Caco-2 (cell line): ENCODE measurements around the gene PROSER3. TPM values are rescaled to one million over a fixed set of nuclear protein-coding genes. Genes with fewer than 3 reads are reported as not detected.

Experiments
- BruUV-seq: library from RNA; stranded (reverse); fragments of 400-500 nt; replicated peaks from 2 replicates; lab custom pipeline; 2021; lab: Mats Ljungman, UMichigan
- CTCF ChIA-PET: fragments of 300-600 bp; sonication (Branson Sonifier 250); formaldehyde crosslinking; loops from one replicate; lab custom pipeline; 2022; ENCODE audit warnings: antibody characterized with exemption; lab: Charles Lee
- POLR2A ChIA-PET: fragments of 300-600 bp; sonication (Branson Sonifier 250); formaldehyde crosslinking; loops from one replicate; lab custom pipeline; 2022; ENCODE audit warnings: antibody characterized with exemption; lab: Charles Lee
- DNase-seq, 2 experiments: peaks; one replicate each; pipeline versions ENCODE4 v3.0.0 to v3.0.0-alpha.2; 2020 to 2022
- H3K27me3 ChIP-seq: replicated peaks from 2 replicates; pipeline ENCODE4 v1.6.0; 2011; ENCODE audit warnings: low read length; ENCODE audit not compliant: control insufficient read depth, insufficient read depth
- H3K36me3 ChIP-seq: 2 replicates; pipeline ENCODE4 v1.5.1; 2011; ENCODE audit warnings: low read length; ENCODE audit not compliant: control insufficient read depth, insufficient read depth
- H3K4me1 ChIP-seq: fragments of 250-450 bp; sonication (Bioruptor Pico); 2 replicates; pipeline ENCODE4 v1.5.1; 2020; ENCODE audit warnings: mild to moderate bottlenecking
- H3K4me3 ChIP-seq: 2 replicates; pipeline ENCODE4 v1.5.1; 2011; ENCODE audit warnings: low read depth, mild to moderate bottlenecking, control low read depth, low read length
- H3K9me3 ChIP-seq: fragments of 250-450 bp; sonication (Bioruptor Pico); 2 replicates; pipeline ENCODE4 v1.5.1; 2020; ENCODE audit warnings: mild to moderate bottlenecking, moderate library complexity
- H3K27ac Mint-ChIP-seq: one replicate; pipeline ENCODE4 v1.8.0; 2022; ENCODE audit warnings: mixed read lengths; ENCODE audit not compliant: unreplicated experiment
- H3K27me3 Mint-ChIP-seq: one replicate; pipeline ENCODE4 v1.8.0; 2022; ENCODE audit warnings: mixed read lengths; ENCODE audit not compliant: insufficient read depth, unreplicated experiment
- H3K36me3 Mint-ChIP-seq: one replicate; pipeline ENCODE4 v1.8.0; 2022; ENCODE audit warnings: mild to moderate bottlenecking, mixed read lengths; ENCODE audit not compliant: insufficient read depth, unreplicated experiment
- H3K4me1 Mint-ChIP-seq: one replicate; pipeline ENCODE4 v1.8.0; 2022; ENCODE audit warnings: low read depth, mixed read lengths; ENCODE audit not compliant: unreplicated experiment
- H3K4me3 Mint-ChIP-seq: one replicate; pipeline ENCODE4 v1.8.0; 2022; ENCODE audit warnings: mild to moderate bottlenecking, moderate library complexity, mixed read lengths; ENCODE audit not compliant: unreplicated experiment
- H3K9me3 Mint-ChIP-seq: one replicate; pipeline ENCODE4 v1.8.0; 2022; ENCODE audit warnings: mixed read lengths; ENCODE audit not compliant: unreplicated experiment
- CTCF ChIP-seq, 2 experiments: fragments of 200-600 bp in 1 of 2; IDR thresholded peaks; 1 replicate in 1 of 2; 2 replicates in 1 of 2; pipeline versions ENCODE4 v1.5.1 to v1.8.0; 2011 to 2022; ENCODE audit warnings: antibody characterized with exemption in 1 of 2, control low read depth in 1 of 2, inconsistent platforms in 1 of 2, low read depth in 1 of 2, low read length in 1 of 2, mild to moderate bottlenecking in 1 of 2, moderate library complexity in 1 of 2; ENCODE audit not compliant: insufficient read depth in 1 of 2, severe bottlenecking in 1 of 2, unreplicated experiment in 1 of 2
- intact Hi-C: fragments of 100-400 bp; cut with micrococcal nuclease; formaldehyde crosslinking; loops from one replicate; pipeline ENCODE4 v1.10.0; 2022; ENCODE audit not compliant: unreplicated experiment
- total RNA-seq: library from RNA; stranded (reverse); gene quantifications from 2 replicates; pipeline ENCODE4 v1.2.3, GENCODE V29; 2022

PROSER3 gene
- total RNA-seq, 1 experiment from 2014 or later = 34.6 TPM

DNA sequence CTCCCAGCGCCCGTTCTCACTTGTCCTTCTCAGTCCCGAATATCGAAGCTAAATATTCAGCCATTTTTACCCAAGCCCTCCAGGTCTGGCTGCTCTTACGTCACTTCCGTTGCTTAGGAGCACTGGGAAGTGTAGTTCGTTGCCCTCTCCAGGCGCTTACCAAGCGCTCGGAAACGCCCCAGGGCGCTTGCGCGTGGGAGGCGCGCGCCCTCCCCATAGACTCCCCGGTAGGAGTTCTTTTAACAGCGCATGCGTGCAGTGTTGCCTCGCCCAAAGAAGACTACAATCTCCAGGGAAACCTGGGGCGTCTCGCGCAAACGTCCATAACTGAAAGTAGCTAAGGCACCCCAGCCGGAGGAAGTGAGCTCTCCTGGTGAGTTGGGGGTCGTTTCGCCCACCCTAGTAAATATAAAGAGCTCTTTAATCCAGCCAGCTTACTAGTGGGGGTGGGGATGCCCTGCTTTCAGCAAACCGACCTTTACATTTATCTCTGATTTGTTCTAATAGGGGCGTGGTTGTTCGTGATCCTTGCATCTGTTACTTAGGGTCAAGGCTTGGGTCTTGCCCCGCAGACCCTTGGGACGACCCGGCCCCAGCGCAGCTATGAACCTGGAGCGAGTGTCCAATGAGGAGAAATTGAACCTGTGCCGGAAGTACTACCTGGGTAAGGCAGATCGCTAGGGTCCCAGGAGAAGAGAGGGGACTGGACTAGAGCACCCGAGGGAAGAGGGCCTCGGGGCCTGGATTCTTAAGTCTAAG is 12.5 kb upstream of the PROSER3 start, which contains the start of the genes PSENEN and U2AF1L4:
Gene PSENEN, plus strand, starts transcription at position 324 of the 759 bp plus-strand sequence. Its CDS starts 280 bp downstream, at position 604.
Gene U2AF1L4, minus strand, starts transcription at position 91 of the 759 bp plus-strand sequence. Its CDS starts 27 bp downstream, at position 64.
- ChIA-PET CTCF (interaction anchor here (0.7 to 1.9 kb wide), 6 partner anchors 9 to 235 kb away, joined by 4 to 12 read pairs (median 6); no protein-coding TSS in a partner anchor), POLR2A (interaction anchor here (0.5 to 1.0 kb wide), 7 partner anchors 9 to 269 kb away, joined by 3 to 19 read pairs (median 3); partner anchors contain the start of gene ALKBH6)
- Histone ChIP-seq H3K27me3 (no peaks in the 10 kb centered on the region), H3K36me3 (no peaks in the 10 kb centered on the region), H3K4me3 (peak within 1 kb of the TSS; percentile 81), H3K4me1 (peaks cover 7% of the 10 kb centered on the region), H3K9me3 (no peaks in the 10 kb centered on the region)
- peak; percentile 98 for DNase-seq
- no peaks in the 10 kb centered on the region for H3K27me3 Mint-ChIP-seq
- TF ChIP-seq CTCF (IDR thresholded peaks at IDR 0.05; ENCODE audit: insufficient read depth in 1 of 2, low read depth in 1 of 2, low read length in 1 of 2, severe bottlenecking in 1 of 2, unreplicated experiment in 1 of 2) = no peak
- H3K9me3 Mint-ChIP-seq = no peaks in the 10 kb centered on the region
- TSS peak; percentile 64 for BruUV-seq
- peaks cover 28% of the 10 kb centered on the region for H3K4me1 Mint-ChIP-seq
- H3K36me3 Mint-ChIP-seq = peaks cover 61% of the 10 kb centered on the region
- intact Hi-C loops = loop anchor here (1.0 to 2.0 kb wide), 2 partner anchors 75 to 186 kb away; no protein-coding TSS in a partner anchor
- peak within 1 kb of the TSS; percentile 93 for H3K4me3 Mint-ChIP-seq
- peak within 1 kb of the TSS; percentile 98 for H3K27ac Mint-ChIP-seq

- Mint-ChIP-seq H3K4me1 (peaks cover 23% of the 10 kb centered on the region), H3K27me3 (no peaks in the 10 kb centered on the region), H3K9me3 (no peaks in the 10 kb centered on the region), H3K36me3 (peaks cover 55% of the 10 kb centered on the region), H3K27ac (peak overlapping the region; percentile 98), H3K4me3 (peak overlapping the region; percentile 93)
- DNase-seq = no peak
- intact Hi-C loops = no loop called here
- TF ChIP-seq CTCF (IDR thresholded peaks at IDR 0.05; ENCODE audit: insufficient read depth in 1 of 2, low read depth in 1 of 2, low read length in 1 of 2, severe bottlenecking in 1 of 2, unreplicated experiment in 1 of 2) = no peak
- H3K4me1 ChIP-seq = peaks cover 7% of the 10 kb centered on the region
- no TSS peak for BruUV-seq
- no peaks in the 10 kb centered on the region for H3K27me3 ChIP-seq
- ChIA-PET CTCF (interaction anchor here (1.4 to 1.9 kb wide), 4 partner anchors 9 to 185 kb away, joined by 6 to 12 read pairs (median 8); no protein-coding TSS in a partner anchor), POLR2A (interaction anchor here (0.7 to 1.0 kb wide), 3 partner anchors 11 to 268 kb away, joined by 3 to 14 read pairs (median 3); partner anchors contain the start of gene ALKBH6)
- no peaks in the 10 kb centered on the region for H3K36me3 ChIP-seq
- peak overlapping the region; percentile 48 for H3K4me3 ChIP-seq
- H3K9me3 ChIP-seq = no peaks in the 10 kb centered on the region
These were observed 11.9 kb upstream of the PROSER3 start for GRCh38 chr19:35746087-35746462.

- Mint-ChIP-seq H3K27me3 (no peaks in the 10 kb centered on the region), H3K4me3 (peak overlapping the region; percentile 93), H3K27ac (peak overlapping the region; percentile 98), H3K36me3 (peaks cover 54% of the 10 kb centered on the region), H3K4me1 (peaks cover 23% of the 10 kb centered on the region), H3K9me3 (no peaks in the 10 kb centered on the region)
- CTCF ChIA-PET = interaction anchor here (0.7 to 1.6 kb wide), 3 partner anchors 10 to 476 kb away, joined by 6 to 12 read pairs (median 6); no protein-coding TSS in a partner anchor
- intact Hi-C loops = no loop called here
- no peaks in the 10 kb centered on the region for H3K36me3 ChIP-seq
- TF ChIP-seq CTCF (IDR thresholded peaks at IDR 0.05; ENCODE audit: insufficient read depth in 1 of 2, low read depth in 1 of 2, low read length in 1 of 2, severe bottlenecking in 1 of 2, unreplicated experiment in 1 of 2) = no peak
- no peak for DNase-seq
- no TSS peak for BruUV-seq
- POLR2A ChIA-PET = no interaction called here
- H3K9me3 ChIP-seq = no peaks in the 10 kb centered on the region
- H3K27me3 ChIP-seq = no peaks in the 10 kb centered on the region
- H3K4me3 ChIP-seq = no peak overlapping the region; the same call in 1 of the 2 replicates
- H3K4me1 ChIP-seq = peaks cover 7% of the 10 kb centered on the region
These were observed 11.4 kb upstream of the PROSER3 start for GRCh38 chr19:35746531-35746930.
